Neuron (in vitro differentiated cells): Measurements from ENCODE around the gene AHR.

Experiments
- H2AFZ ChIP-seq: one replicate; pipeline ENCODE4 v1.6.1; 2013; ENCODE audit warnings: low read depth, mild to moderate bottlenecking, inconsistent platforms, low read length, moderate library complexity
- H3K27me3 ChIP-seq: one replicate; pipeline ENCODE4 v1.6.1; 2013; ENCODE audit warnings: low read length; ENCODE audit not compliant: insufficient read depth
- H3K36me3 ChIP-seq: one replicate; pipeline ENCODE4 v1.6.1; 2013; ENCODE audit warnings: low read length; ENCODE audit not compliant: insufficient read depth
- H3K4me1 ChIP-seq: one replicate; pipeline ENCODE4 v1.6.1; 2013; ENCODE audit warnings: low read length; ENCODE audit not compliant: insufficient read depth
- H3K4me3 ChIP-seq: 2 replicates; pipeline ENCODE4 v1.5.1; 2013; ENCODE audit warnings: mild to moderate bottlenecking, low read length, moderate library complexity
- H3K9me3 ChIP-seq: one replicate; pipeline ENCODE4 v1.6.1; 2013; ENCODE audit warnings: low read length

Gene AHR

DNA sequence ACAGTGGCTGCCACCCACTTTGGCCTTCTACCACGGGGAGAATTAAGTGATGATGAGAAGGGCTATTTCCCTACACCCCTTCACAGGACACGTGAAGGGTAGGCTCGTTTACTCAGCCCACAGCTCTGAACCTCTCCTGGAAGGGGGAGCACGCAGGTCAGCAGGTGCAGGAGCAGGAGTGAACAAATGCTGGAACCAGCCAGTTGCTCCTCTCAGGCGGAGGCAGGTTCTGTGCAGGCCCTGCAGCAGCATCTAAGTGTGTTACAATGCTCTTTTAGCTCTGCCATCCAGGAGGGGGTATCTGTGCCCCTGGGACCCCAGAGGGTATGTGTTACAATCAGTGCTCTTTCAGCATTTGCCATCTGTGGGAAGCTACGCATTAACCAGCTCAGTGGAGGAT, 61.2 kb downstream of the AHR start:
- H2AFZ ChIP-seq, result no peak overlapping the region
- no peaks in the 10 kb centered on the region for H3K36me3 ChIP-seq
- H3K9me3 ChIP-seq, result no peaks in the 10 kb centered on the region
- no peaks in the 10 kb centered on the region for H3K27me3 ChIP-seq
- no peak overlapping the region for H3K4me3 ChIP-seq
- no peaks in the 10 kb centered on the region for H3K4me1 ChIP-seq

DNA sequence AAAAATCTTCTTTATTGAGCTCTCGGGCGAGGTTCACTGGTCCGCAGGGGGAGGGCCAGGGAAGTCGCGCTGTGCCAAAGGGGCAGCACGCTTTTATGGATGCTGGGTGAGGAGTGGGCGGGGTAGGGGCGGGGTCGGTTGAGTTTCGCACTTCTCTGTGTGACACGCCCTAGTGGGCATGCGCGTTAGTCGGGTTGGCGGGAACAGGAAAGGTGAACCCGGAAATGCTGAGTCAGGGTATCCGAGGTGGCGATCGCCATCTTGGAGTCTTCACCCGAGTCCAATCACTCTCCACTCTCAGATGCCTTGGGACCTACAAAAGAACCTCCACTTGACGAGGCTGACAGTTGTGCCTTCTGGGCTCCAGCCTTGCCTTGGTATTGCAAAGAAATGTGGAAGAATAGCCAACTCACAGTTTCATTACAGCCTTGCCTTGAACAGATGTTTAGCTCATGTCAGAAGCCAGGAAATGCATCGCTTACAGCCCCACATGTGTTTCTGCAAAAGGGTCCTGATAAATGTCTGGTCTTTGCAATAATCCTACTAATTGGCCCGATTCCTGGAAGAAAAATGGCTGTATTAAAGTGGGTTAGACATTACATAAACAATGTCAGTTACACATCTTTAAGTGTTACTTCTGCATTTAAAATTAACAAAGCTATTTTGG, 64.1 kb downstream of the AHR start:
- no peaks in the 10 kb centered on the region for H3K4me1 ChIP-seq
- no peak overlapping the region for H3K4me3 ChIP-seq
- no peaks in the 10 kb centered on the region for H3K9me3 ChIP-seq
- no peaks in the 10 kb centered on the region for H3K36me3 ChIP-seq
- no peaks in the 10 kb centered on the region for H3K27me3 ChIP-seq
- H2AFZ ChIP-seq, result no peak overlapping the region

DNA sequence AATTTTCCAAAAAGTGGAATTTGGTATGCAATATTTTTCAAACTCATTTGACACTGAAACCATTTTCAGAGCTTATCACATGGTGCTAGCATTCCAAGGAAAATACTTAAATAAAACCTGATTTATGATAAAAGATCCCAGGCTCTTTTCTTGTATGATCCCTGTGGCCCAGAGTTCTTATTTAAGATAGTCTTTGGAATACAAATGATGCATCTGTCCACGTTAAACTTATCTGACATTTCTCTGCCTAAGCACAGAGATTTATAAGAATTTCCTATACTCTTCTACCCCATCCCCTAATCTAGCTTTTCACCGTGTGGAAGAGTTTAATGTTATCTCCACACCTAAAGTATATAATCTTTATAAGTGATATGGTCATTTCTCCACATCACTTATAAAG, 66.2 kb downstream of the AHR start:
- H3K4me1 ChIP-seq, result no peaks in the 10 kb centered on the region

DNA sequence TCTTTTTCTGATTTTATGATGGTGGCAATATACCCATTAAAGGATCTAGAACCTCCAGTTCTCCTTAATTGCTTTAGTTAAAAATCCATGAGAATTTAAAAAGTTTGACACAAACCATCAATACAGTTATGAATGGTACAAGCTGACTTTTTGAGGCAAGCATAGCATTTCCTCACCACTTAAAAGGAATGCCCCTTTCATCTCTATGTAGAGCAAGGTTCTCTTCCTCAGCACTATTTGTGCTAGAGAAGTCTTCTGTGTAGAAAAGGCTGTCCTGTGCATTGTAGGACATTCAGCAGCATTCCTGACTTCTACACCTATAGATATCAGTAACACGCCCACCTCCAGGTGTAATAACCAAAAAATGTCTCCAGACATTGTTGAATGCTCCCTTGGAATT, 67.3 kb downstream of the AHR start:
- Histone ChIP-seq H3K4me3 (no peak overlapping the region), H3K36me3 (no peaks in the 10 kb centered on the region), H3K9me3 (no peaks in the 10 kb centered on the region), H2AFZ (no peak overlapping the region), H3K27me3 (no peaks in the 10 kb centered on the region), H3K4me1 (no peaks in the 10 kb centered on the region)

More for the DNA sequence above, 66.2 kb downstream of the AHR start:
- no peaks in the 10 kb centered on the region for H3K9me3 ChIP-seq
- no peak overlapping the region for H3K4me3 ChIP-seq
- no peaks in the 10 kb centered on the region for H3K36me3 ChIP-seq
- H2AFZ ChIP-seq, result no peak overlapping the region
- H3K27me3 ChIP-seq, result no peaks in the 10 kb centered on the region

DNA sequence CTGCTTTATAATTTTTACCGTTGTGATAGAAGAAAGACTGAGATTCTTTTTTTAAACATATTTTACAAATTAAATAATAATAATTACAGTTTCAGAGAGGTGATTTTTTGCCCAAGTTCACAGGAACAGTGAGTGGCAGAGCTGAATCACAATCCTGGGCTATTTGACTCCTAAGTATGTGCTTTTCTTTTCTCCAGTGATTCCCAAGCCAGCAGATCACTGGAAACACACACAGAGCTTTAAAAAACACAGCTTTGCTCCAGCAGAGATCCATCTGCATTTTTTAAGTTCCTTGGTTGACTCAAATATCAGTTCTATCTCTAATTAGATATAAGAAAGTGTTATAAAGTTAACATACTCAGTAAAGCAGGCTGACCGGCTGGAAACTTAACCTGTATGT, 69.0 kb downstream of the AHR start:
- Histone ChIP-seq H3K9me3 (no peaks in the 10 kb centered on the region), H2AFZ (no peak overlapping the region), H3K27me3 (no peaks in the 10 kb centered on the region), H3K4me3 (no peak overlapping the region), H3K4me1 (peaks cover 4% of the 10 kb centered on the region), H3K36me3 (no peaks in the 10 kb centered on the region)

DNA sequence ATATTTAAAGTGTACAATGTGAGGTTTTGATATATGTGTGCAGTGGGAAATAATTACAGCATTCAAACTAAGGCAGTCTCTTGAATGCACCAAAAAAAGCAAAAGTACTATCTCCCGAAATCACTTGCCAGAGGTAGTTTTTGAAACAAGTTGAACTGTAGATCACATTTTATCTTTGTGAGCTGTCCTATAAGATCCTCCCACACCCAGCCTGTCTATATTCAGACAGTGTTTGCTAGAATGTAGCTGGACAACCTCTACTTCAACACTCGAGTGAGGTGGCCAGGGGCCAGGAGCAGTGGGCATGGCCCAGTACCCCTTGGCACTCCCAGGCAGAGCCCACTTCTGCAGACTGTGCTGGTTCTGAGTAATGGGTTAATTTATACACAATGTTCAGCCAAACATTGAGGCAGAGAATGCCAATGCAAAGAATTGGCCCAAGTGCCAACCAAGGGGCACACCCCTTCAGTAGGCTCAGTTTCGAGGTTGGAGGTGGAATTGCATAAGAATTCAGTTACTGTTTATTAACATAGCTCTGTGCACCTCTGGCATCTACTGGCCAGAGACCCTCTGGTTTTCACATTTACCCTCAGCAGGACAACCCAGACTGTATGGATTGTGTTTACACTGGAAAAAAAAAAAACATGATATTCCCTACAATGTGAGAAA, 70.5 kb downstream of the AHR start:
- Histone ChIP-seq H3K4me3 (no peak overlapping the region), H3K9me3 (no peaks in the 10 kb centered on the region), H3K36me3 (no peaks in the 10 kb centered on the region), H3K4me1 (peaks cover 4% of the 10 kb centered on the region), H3K27me3 (no peaks in the 10 kb centered on the region), H2AFZ (no peak overlapping the region)

DNA sequence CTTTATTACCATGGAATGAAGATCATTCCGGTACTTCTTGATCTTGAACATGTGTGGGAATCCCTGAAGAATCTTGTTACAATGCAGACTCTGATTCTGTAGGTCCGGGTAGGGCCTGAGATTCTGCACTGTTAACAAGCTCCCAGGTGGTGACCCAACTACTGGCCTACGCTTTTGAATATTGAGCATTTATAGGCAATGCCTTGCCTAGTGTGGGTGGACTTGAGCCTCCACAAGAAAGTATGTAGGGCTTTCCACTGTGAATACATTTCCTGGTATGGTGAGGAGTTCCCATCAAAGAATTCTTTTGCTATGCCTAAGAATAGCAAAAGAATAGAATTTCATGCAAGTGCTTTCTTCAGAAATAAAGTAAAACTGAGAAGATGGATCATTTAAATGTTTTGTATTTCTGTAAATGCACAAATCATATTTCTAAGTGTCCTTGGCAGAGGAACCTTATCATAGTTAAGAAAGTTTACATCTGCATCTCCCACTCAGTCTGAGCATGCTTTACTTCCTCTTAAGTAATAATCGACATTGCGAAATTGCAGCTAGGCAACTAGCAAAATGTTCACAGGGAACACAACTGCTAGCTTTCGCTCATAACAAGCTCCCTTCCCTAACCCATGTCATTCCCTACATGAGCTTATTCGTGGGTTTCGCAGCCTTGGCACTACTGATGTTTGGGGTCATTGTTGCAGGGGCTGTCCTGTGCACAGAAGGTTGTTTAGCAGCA, 71.4 kb downstream of the AHR start:
- Histone ChIP-seq H3K4me1 (peaks cover 4% of the 10 kb centered on the region), H3K27me3 (no peaks in the 10 kb centered on the region), H3K4me3 (no peak overlapping the region), H2AFZ (no peak overlapping the region), H3K36me3 (no peaks in the 10 kb centered on the region), H3K9me3 (no peaks in the 10 kb centered on the region)

DNA sequence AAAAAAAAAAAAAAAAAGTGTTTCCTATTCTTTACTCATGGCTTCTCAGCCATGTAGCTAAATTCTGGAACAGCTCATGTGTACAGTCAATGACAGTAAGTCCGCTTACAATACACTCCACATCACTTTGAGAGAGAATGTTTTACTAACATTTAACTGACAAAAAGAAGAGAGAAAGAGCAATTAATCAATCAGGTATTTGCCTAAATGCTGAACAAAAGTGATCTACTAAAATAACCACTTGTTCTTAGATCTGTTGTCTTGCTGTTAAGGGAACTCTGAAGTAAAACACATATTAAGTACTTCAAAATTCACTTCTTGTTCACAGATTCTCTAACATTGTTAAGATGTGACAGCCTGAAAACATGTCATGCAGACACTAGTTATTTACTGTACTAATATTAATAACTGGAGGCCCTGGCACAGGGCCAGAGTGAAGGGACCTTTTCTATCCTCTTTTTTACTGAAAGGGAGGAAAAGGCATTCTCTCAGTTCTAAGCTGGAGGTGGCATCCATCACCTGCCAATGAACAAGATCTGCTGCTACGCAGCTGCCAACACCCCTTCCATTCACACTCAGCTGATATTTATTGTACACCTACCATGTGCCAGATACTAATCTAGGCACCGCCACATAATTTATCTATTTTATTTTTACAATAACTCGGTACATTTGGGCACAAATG, 72.6 kb downstream of the AHR start:
- H3K27me3 ChIP-seq, result no peaks in the 10 kb centered on the region
- H3K9me3 ChIP-seq, result no peaks in the 10 kb centered on the region
- H3K4me1 ChIP-seq, result peaks cover 4% of the 10 kb centered on the region
- no peak overlapping the region for H2AFZ ChIP-seq
- H3K4me3 ChIP-seq, result no peak overlapping the region
- no peaks in the 10 kb centered on the region for H3K36me3 ChIP-seq

DNA sequence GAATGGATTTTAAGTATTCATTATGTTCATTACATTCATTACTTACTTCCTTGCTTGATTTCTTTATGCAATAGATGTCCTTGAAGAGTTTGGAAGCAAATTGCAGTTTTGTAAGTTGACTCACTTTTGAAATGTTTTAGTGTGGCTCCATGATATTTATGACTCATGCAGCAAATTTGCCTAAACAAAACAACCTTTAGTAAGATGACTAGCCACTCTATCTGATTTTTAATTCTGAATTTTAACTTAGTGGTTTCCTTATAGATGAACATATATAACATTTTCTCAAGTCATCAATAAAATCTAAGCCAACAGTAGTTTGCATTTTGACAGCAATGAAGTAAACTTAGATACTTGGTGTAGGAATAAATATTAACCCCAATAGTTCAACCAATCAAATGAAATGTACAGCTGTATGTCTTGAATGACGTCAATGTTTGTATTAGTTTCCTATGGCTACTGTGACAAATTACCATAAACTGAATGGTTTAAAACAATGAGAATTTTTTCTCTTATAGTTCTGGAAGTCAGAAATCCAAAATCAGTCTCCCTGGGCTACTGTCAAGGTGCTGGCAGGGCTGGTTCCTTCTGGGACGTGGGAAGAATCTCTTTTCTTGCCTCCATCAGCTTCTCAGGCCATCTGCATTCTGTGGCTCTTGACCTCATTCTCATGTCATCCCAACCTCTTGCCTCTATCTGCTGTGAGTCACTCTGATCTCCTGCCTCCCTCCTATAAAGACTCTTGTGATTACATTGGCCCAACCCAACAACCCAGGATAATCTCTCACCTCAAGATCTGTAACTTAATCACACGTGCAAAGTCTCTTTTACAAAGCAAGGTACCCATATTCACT, 73.4 kb downstream of the AHR start:
- Histone ChIP-seq H3K27me3 (no peaks in the 10 kb centered on the region), H3K4me3 (no peak overlapping the region), H3K4me1 (peaks cover 4% of the 10 kb centered on the region), H3K36me3 (no peaks in the 10 kb centered on the region), H2AFZ (no peak overlapping the region), H3K9me3 (no peaks in the 10 kb centered on the region)

DNA sequence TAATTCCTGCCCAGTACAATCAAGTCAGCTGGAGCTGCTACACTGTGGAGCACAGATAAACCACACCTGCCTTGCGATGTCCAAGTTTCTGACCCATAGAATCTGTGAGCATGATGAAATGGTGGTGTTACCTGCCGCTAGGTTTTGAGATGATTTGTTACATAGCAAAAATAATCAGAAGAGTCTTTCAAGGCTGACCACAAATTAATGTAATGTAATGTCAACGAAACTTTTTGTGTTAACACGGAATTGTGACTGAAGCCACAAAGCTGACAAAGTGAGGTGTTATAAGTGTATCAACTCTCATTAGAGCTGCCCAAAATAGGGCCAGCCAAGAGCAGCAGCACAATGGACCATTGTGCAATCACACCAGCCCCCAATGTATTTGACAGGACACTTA, 75.7 kb downstream of the AHR start:
- H3K36me3 ChIP-seq, result no peaks in the 10 kb centered on the region
- H3K27me3 ChIP-seq, result no peaks in the 10 kb centered on the region
- H3K4me1 ChIP-seq, result peaks cover 4% of the 10 kb centered on the region
- H3K9me3 ChIP-seq, result no peaks in the 10 kb centered on the region
- no peak overlapping the region for H2AFZ ChIP-seq
- H3K4me3 ChIP-seq, result no peak overlapping the region

DNA sequence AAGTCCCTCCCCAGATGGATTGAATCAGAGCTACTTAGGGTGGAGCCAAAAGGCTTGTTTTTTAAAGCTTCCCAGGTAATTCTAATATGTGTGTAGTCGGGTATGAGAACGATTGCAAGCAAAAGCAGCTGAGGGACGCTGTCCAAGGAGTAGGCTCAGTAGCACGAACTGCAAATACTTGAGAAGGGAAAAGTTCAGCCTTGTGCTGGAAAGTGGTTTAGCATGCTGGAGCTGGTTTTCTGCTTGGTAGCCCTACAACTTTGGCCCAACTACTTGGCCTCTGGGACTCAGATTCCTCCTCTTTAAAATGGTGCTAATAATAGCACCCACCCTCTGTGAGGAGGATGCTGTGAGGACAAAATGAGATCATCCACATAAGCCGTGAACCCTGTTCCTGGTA, 76.2 kb downstream of the AHR start:
- H3K9me3 ChIP-seq, result no peaks in the 10 kb centered on the region
- H2AFZ ChIP-seq, result no peak overlapping the region
- H3K27me3 ChIP-seq, result no peaks in the 10 kb centered on the region
- no peak overlapping the region for H3K4me3 ChIP-seq
- H3K36me3 ChIP-seq, result no peaks in the 10 kb centered on the region
- peaks cover 4% of the 10 kb centered on the region for H3K4me1 ChIP-seq

DNA sequence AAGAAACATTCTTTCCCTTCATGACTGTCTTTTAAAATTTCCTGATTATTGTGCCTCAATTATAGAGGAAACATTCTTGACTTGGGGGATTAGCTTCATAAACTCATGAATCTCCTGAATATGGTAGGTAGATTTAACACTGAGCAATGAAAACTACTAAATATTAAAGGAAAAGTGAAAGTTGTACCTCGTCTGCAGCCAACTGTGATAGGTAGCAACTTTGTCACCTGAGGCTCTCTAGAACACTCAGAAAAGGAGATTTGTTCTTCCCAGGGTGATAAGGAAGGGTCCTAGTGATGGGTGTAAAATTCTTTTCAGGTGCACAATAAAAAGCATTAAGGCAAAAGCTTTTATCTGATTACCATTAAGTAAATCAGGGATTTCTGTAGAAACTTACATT, 78.1 kb downstream of the AHR start:
- no peak overlapping the region for H3K4me3 ChIP-seq
- peaks cover 11% of the 10 kb centered on the region for H3K4me1 ChIP-seq
- no peak overlapping the region for H2AFZ ChIP-seq
- no peaks in the 10 kb centered on the region for H3K9me3 ChIP-seq
- no peaks in the 10 kb centered on the region for H3K36me3 ChIP-seq
- no peaks in the 10 kb centered on the region for H3K27me3 ChIP-seq
